ENCODE data around the gene LYSMD4. TPM values are rescaled to one million over a fixed set of nuclear protein-coding genes. Genes with fewer than 3 reads are reported as not detected.
"Not testable (repeated sequence)": the region's sequence is repeated elsewhere in the genome, so short reads cannot be mapped to it uniquely, and the experiment has no call there.

The LYSMD4 gene
- 10 to 100 TPM in 2 of 4 donors, 1 to 10 TPM in 2; 5.0 to 17.5 (median 9.5) TPM for total RNA-seq

- TF ChIP-seq CTCF (IDR thresholded peaks at IDR 0.05): no peak
- peak; percentile 98 for DNase-seq (ENCODE audit: low spot score)
- ATAC-seq (ENCODE audit: low FRiP score): peak; percentile 97
These were observed at the start of gene LYSMD4 for GRCh38 chr15:99733268-99734039. LYSMD4 (minus strand) TSS chr15:99733437; CDS start chr15:99731999, 1,438 bp downstream.

- DNase-seq (ENCODE audit: low spot score); ATAC-seq (ENCODE audit: low FRiP score): not testable (repeated sequence)
These were observed 48.8 kb upstream of the LYSMD4 start for GRCh38 chr15:99782029-99782428.

- TF ChIP-seq CTCF (IDR thresholded peaks at IDR 0.05): no peak
- DNase-seq (ENCODE audit: low spot score): no peak
- ATAC-seq (ENCODE audit: low FRiP score): no peak
These were observed 43.9 kb upstream of the LYSMD4 start for GRCh38 chr15:99777144-99777543.

- no peak for TF ChIP-seq CTCF (IDR thresholded peaks at IDR 0.05)
- ATAC-seq (ENCODE audit: low FRiP score): no peak
- no peak for DNase-seq (ENCODE audit: low spot score)
These were observed 31.3 kb upstream of the LYSMD4 start for GRCh38 chr15:99764522-99764921.

GRCh38 chr15:99763827-99764226 lies 30.6 kb upstream of the LYSMD4 start:
- DNase-seq (ENCODE audit: low spot score) (no peak), ATAC-seq (ENCODE audit: low FRiP score) (no peak)
- TF ChIP-seq CTCF (IDR thresholded peaks at IDR 0.05): no peak

GRCh38 chr15:99762288-99762687 lies 29.1 kb upstream of the LYSMD4 start:
- TF ChIP-seq CTCF (IDR thresholded peaks at IDR 0.05): no peak
- DNase-seq (ENCODE audit: low spot score) (no peak), ATAC-seq (ENCODE audit: low FRiP score) (no peak)

GRCh38 chr15:99755692-99756409 lies 22.6 kb upstream of the LYSMD4 start:
- DNase-seq (ENCODE audit: low spot score): no peak
- ATAC-seq (ENCODE audit: low FRiP score): peak; percentile 84
- no peak for TF ChIP-seq CTCF (IDR thresholded peaks at IDR 0.05)
